GM19240 (cell line): ENCODE measurements around the gene GOT2.
"Not testable (repeated sequence)": the region's sequence is repeated elsewhere in the genome, so short reads cannot be mapped to it uniquely, and the experiment has no call there.

Experiments
- DNase-seq: peaks from one replicate; pipeline ENCODE4 v3.0.0; 2011; ENCODE audit warnings: low spot score; ENCODE audit not compliant: insufficient read length

Gene GOT2

DNA sequence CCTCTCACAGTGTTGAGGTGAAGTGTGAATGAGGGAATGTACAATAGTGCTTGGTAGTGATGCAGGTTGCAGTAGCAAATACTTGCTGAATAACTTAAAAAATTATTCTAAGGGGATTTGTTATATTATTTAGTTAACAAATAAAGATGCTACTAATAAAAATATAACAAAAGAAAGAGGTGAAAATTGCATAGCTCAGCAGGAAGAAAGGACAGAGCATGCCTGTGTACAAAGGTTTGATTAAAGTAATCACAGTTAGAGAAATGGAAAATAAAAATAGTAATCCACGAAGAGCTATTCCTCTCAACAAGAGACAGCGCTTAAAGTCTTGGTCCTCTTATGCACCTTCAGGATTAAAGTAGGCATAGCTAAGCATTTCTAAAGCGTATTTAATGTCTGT is 11.0 kb downstream of the GOT2 start:
- no peak for DNase-seq

DNA sequence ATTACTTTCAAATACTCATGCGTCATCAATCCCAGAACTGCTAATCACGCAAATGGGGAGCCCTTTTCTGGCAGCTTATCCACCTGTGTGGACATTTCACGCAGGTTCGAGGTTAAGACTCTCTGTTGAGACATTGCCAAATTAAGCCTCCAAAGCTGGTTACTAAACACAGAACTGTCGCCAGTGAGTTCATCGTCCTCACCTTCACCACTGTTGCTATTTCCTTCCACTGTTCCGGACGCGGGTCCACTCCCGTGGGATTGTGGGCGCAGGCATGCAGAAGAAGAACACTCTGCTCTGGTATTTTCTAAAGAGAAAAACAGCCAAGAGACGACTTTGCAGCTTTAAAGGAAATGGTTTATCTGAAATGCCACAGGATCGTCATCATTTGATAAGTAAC is 16.1 kb downstream of the GOT2 start:
- DNase-seq, result no peak

DNA sequence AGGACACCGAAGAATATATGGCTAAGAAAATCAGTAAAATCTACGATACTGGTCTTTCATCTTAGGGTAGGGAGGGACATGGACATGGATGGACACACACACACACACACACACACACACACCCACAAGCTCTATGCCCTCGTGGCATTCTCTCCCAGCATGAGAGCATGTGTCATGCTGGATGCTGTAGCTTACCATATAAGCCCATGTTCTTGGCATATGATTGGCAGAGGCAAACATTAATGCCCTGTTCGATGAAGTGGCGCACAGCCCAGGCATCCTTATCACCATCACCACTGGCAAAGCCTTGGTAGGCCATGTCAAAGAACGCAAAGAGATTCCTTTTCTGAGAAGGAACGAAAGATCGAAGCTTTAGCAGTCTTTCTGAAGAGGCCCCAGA is 17.6 kb downstream of the GOT2 start:
- no peak for DNase-seq

DNA sequence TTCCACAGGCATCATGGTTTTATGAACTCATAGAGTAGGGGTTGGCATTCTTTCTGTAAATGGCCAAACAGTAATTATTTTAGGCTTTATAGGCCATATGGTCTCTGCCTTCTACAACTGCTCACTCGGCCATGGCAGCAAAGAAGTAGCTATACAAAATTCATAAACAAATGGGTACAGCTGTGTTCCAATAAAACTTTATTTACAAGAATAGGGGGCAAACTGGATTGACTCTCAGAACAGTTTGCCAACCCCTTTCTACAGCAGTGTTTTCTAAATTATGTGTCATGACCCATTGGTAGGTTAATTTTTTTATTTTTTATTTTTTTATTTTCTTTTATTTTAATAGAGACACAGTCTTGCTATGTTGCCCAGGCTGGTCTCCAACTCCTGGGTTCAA is 20.4 kb downstream of the GOT2 start:
- DNase-seq, result no peak

DNA sequence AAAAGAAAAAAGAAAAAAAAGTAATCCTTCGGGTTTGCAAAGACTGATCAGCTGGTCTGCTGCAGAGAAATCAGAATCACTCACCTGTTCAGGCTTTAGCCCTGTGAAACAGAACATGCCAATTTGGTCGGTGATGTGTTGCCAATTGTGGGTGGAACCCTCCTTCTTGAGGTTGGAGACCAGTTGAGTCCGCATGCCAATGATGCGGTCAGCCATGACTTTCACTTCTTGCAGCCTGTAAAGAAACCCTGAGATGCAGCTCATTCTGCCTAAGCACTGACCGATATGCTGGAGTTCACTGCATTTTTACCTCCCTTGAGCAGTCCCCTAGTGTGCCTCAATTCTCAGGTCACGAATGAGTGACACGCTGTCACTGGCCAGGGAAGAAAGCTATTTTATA is 24.8 kb downstream of the GOT2 start:
- no peak for DNase-seq

DNA sequence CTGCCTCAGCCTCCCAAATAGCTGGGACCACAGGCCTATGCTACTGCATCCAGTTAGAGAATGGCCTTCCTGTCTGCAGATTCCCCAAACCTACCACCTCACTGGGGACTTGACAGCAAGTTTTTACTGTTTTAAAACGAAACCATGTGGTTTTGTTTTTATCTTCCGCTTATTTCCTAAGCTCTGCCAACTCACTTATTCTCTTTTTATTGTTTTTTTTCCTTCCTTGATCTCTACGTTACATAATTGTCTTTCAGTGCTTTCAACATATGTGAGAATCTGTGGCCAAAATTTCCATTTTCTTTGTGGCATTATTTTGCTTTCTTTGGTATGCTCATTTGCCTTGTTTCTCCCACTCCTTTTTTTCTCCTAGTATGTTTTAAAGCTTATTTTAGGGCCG is 35.0 kb downstream of the GOT2 start:
- no peak for DNase-seq

DNA sequence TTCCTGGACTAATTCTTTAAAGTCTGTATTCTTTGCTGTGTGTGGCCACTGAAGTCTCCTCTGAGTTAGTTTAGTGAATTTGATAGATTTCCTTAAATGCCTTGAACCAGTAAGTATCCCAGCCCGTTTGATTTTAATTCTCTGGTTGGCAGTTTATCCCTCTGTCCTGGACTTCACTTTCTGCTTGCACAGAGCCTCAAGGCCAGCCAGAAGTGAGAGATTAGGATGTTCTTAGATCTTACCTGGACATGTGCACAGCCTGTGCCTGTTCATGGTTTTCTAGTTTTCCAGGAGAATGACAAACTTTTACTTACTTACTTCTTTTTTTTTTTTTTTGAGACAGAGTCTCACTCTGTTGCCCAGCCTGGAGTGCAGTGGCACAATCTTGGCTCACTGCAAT is 38.7 kb downstream of the GOT2 start:
- no peak for DNase-seq

DNA sequence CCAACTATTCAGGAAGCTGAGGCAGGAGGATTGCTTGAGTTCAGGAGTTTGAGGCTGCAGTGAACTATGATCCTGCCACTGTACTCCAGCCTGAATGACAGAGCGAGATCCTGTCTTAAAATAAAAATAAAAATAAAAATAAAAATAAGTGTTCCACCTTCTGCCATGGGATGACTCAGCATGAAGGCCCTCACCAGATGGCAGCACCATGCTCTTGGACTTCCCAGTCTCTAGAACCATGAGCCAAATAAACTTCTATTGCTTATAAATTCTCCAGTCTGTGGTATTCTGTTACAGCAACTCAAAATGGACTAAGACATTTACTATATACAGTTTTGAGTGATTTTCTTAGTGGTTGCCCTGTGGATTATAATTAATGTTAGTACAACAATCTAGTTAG is 41.7 kb downstream of the GOT2 start:
- DNase-seq, result no peak

DNA sequence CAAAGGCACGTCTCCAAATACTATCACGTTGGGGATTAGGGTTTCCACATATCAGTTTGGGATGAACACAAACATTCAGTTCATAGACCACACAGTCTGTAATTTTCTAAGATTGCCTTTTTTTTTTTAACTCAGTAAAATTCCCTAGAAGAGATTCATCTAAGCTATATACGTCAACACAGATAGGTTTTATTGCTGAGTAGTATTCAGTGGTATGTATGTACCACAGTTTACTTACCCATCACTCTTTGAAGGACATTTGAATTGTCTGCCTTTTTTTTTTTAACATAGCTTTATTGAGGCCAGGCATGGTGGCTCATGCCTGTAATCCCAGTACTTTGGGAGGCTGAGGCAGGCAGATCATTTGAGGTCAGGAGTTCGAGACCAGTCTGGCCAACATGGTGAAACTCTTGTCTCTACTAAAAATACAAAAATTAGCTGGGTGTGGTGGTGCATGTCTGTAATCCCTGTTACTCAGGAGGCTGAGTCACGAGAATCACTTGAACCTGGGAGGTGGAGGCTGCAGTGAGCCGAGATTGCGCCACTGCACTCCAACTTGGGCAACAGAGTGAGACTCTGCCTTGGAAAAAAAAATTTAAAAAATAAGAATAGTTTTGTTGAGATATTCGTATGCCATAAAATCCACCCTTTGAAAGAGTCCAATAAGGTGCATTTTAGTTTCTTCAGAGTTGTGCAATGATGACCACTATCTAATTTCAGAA is 47.0 kb downstream of the GOT2 start:
- not testable (repeated sequence) for DNase-seq

DNA sequence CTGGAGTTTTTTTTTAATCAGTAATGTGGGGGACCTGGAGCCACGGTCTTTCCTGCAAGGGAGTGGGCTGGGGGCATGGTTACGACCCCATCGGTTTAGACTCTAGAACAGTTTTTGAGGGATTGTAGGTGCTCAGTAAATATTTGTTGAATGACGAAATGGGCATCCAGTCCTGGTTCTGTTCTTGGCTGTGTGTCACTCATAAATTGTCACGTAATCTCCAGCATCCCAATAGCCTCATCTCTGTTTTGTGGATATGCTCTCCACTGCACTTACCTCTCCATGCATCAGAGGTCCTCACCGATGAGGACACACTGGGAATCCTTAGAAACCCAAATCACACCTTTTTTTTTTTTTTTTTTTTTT is 49.0 kb downstream of the GOT2 start:
- no peak for DNase-seq

DNA sequence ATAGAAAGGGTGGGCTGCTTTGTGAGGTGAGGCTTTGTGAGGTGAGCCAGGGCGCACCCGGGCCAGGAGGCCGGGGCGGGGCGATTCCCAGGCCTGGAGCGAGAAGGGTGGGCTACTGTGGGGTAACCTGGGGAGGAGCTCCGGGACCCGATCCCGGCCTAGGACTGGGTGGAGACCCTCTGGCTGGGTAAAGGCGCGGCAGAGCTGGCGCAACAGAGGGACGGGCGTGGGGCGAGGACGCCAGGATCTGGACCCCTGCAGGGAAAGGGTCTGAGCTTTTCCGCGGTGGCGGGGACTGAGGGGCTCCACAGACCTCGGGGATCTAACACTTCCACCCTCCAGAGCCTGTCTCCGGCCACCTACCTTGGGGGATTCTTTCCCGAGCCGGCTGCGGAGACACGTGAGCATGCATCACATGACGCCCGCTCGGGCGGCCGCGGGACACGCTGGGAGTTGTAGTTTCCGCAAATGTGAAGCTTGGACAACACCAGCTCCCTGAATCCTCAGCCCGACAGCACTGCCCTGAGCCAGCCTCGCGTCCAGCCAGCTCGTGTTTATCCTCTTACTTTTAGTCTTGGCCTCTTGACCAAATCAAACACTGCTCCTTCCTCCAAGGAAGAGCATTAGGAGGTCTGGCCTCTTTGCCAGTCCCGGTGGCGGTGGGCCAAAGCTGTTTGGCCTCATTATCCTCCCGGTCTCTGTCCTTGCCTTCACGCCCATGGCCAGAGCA is 49.6 kb downstream of the GOT2 start, which contains the start of gene SLC38A7:
Gene SLC38A7, minus strand, starts transcription at position 417 of the 730 bp plus-strand sequence. CDS start 4,644 bp downstream, outside the sequence.
- peak; percentile 88 for DNase-seq

DNA sequence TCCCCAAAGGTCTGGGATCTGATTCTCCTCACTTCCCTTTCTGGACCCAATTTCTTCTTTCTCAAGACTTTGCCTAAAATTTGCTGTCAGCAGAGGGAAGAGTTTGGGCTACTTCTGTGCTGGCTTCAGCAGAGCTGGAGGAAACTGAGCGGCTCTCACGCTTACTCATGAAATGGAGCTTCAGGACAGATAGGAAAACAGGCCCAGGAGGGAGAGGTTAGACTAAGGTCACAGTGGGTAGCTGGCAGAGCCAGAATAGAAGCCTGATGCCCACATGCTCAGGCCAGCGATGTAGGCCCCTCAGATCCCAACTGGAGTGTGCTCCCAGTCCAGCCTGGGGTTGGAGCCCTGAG is 50.1 kb downstream of the GOT2 start:
- no peak for DNase-seq

DNA sequence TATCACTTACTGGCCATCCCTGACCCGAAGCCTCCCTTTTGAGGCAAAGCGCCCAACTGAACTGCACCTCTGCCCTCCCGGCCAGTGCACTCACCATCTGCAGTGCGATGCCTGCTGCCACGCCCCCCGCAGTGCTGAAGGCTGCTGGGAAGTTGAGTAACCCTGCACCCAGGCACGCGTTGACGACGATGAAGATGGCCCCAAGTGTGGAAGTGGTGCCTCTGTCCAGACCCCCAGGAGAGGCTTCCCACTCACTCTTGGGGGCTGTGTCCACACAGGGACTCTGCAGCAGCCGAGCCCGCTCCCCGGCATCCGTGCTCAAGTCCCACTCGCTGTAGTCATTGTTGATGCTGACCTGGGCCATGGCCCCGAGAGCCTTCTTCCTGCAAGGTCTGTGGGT is 54.4 kb downstream of the GOT2 start:
- DNase-seq, result no peak

DNA sequence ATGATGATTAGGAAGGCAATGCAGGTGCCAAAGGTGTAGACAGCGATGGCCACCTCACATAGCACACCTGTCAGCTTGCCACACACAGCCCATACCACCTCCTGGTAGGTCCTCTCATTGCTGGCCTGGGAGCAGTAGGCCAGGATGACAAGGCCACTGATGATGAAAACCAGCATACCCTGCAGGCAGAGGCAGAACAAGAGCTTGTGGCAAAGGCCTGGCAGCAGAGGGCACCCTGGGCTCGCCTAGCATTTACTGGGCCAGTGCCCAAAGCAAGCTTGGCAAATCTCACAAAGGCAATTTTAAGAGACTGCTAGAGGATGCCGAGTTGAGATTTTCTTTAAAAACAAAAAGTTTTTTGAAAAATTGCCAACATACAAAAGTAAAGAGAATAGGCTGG is 55.4 kb downstream of the GOT2 start:
- no peak for DNase-seq

DNA sequence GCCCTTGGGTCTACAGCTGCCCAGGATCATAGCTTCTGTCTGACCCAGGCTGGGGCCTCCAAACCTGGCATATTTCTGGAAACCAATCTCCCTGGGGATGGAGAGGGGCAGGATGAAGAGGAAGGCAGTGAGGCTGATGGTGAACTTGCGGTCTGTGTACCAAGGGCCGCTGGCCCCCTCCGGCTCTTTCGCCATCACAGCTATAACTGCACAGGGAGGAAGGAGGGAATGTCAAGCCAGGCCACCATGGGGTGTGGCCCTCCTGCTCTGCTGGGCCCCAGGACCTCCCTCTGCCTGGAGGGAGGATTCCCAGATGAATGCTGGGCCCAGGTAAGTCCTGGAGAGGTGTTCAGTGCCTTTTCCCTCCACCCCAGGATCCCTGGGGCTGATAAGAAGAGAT is 55.8 kb downstream of the GOT2 start:
- DNase-seq, result no peak

DNA sequence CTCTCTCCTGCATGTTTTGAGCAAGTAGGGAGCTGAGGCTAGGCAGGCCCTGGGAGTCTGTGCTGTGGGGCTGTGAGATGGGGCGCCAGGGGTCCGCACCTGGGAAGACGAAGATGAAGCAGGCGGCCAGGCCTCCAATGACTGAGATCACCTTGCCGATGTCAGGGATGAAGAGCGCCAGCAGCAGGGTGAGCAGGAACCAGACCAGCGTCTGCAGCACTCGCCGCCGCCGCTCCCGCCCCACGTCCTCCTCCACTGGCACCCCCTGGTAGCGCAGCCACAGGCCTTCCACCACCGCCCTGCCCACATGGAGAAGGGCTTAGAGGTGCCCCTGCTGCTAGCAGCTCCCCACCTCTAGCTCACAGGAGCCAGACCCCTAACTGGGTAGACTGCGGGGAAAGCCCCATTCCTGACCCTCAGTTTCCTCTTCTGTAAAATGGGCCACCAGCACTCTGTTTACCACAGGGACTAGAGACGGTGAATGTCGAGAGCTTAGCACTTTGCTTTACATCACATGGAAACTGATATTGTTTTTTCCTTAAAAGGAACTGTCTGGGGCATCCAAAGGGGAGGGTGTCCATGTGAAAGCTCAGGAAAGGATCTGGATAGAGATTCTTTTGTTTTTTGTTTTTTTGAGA is 63.1 kb downstream of the GOT2 start:
- no peak for DNase-seq

DNA sequence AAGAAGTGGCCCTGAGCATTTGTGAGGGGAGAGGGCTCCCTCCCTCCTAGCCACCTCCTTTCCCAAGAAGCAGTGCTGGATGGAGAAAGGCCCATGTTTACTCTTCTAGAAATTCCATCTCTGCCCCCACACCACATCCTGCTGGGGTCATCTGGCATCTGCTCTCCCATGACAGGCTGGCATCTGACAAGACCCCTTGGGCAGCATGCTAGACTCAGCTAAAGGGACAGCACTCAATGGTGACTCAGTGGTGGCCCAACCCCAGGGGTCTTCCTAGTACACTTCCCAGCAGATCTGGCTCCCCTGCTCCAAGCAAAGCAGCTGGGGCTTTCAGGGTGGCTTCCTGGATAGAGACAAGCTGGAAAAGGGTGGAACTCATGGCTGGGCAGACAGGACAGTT is 63.9 kb downstream of the GOT2 start:
- DNase-seq, result no peak

DNA sequence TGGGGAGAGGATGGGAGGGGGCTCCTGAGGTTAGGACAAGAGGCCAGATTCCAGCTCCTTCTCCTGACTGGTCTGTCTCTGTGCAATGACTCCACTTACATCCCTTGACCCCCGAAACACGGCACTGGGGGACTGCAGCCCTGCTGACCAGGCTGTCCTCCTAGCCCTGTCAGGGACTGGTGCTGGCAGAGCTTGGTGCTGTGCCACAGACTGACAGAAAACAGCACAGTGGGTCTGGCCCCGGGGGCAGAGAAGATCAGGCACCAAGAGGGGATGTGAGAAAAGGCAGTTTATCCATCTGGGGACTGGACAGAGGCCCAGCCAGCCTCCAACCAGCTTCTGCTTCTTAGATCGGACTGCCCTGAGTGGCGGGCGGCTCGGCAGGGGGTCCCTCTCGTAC is 68.9 kb downstream of the GOT2 start:
- DNase-seq, result no peak

DNA sequence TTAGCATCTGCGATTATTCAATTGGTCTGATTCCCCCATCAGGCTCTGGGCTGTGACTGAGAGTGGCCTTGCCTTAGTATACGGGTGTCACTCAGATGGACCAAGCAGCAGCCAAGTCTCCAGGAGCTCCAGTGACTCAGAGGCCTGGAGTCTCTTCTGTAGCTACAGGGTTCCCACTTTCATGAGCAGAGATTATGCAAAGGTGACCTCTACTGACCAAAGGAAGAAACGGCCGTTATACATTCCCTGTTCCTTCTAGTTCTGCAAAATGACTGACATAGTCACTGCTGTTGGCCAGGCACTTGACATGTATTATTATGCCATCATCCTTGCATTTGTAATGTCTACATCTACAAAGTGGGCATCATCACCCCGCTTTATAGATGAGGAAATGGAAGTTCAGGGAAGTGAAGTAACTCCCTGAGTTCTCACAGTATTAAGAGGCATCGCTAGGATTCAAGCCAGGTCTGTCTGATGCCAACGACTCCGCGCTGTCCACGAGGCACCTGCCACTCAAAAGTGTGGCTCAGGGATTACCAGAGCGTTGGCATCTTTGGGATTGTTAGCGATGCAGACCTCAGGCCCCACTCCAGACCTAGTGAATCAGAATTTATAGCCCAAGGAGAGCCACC is 72.8 kb downstream of the GOT2 start:
- DNase-seq, result peak; percentile 48

DNA sequence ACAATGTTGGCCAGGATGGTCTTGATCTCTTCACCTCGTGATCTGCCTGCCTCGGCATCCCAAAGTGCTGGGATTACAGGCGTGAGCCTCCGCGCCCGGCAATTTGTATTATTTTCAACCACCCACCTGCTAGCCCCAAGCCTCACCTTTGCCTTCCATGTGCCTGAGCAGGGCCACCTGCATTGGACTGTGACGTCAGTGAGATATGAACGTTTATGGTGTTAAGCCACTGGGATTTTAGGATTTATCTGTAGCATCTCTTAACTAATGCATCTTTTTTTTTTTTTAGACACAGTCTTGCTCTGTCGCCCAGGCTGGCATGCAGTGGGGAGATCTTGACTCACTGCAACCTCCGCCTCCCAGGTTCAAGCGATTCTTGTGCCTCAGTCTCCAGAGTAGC is 74.2 kb downstream of the GOT2 start:
- not testable (repeated sequence) for DNase-seq

DNA sequence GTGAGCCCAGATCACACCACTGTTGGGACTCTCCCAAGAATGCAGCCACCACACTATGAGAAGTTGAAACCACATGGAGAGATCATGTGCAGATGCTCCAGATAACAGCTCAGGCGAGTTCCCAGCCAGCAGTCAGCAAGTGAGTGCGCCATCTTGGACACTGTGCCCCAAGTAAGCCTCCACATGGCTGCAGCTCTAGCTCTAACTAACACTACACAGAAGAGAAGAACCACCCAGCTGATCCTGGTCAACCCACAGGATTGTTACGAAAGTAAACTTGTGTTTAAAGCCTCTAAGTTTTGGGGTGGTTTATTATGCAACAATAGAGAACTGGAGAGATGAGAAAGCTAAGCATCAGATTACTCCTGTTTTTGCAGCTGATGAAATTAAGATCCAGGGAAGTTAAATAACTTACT is 75.3 kb downstream of the GOT2 start:
- DNase-seq, result no peak
